ENCODE measurements around the gene YRDC.

GRCh38 chr1:37853157-37853556 is 45.1 kb upstream of the YRDC start:
- no peak for TF ChIP-seq CTCF (IDR thresholded peaks at IDR 0.05)
- TF ChIP-seq ZFX (IDR thresholded peaks at IDR 0.05; ENCODE audit: borderline replicate concordance), result no peak
